ENCODE results near the gene URB1. TPM values are rescaled to one million over a fixed set of nuclear protein-coding genes. Genes with fewer than 3 reads are reported as not detected.
A peak's percentile ranks its signal among the peaks of the same experiment; 100 is the strongest.
"Not testable (repeated sequence)": the region's sequence is repeated elsewhere in the genome, so short reads cannot be mapped to it uniquely, and the experiment has no call there.

Gene URB1
- total and polyA plus RNA-seq, 12 donors, result 4.0 to 17.7 (median 12.6) TPM

- Histone ChIP-seq H3K27me3 (no peaks in the 10 kb centered on the region), H3K4me1 (peaks cover 0 to 28% (median 7%) of the 10 kb centered on the region in 9 donors), H3K36me3 (peaks cover 0 to 95% (median 44%) of the 10 kb centered on the region in 9 donors), H3K4me3 (no peak overlapping the region), H3K9me3 (no peaks in the 10 kb centered on the region), H3K27ac (no peak overlapping the region)
- no peak for TF ChIP-seq CTCF (IDR thresholded peaks at IDR 0.05)
- peak in 1 of 8 donors; percentile 14 for ATAC-seq
- WGBS, 2 donors, result 95 to 96% methylated on average over 16 of the region's 16 CpGs
- intact Hi-C loops (cut with DNase I), result loop anchor here in 1 of 10 donors (5.0 kb wide), 1 partner anchor 47 kb away; no protein-coding TSS in a partner anchor
- DNase-seq, result no peak
Observed at GRCh38 chr21:32314806-32315205, 78.0 kb downstream of the URB1 start.

- no peaks in the 10 kb centered on the region for H3K27me3 ChIP-seq
- ATAC-seq, result no peak
- WGBS, 2 donors, result 80 to 88% methylated on average over 6 of the region's 6 CpGs
- H3K9me3 ChIP-seq, result no peaks in the 10 kb centered on the region
- intact Hi-C loops (cut with DNase I), result loop anchor here in 1 of 10 donors (5.0 kb wide), 1 partner anchor 49 kb away; no protein-coding TSS in a partner anchor
- H3K27ac ChIP-seq, result peak overlapping the region in 2 of 10 donors; percentile 24 to 40
- peaks cover 0 to 18% (median 7%) of the 10 kb centered on the region in 9 donors for H3K4me1 ChIP-seq
- H3K36me3 ChIP-seq, result peaks cover 0 to 86% (median 26%) of the 10 kb centered on the region in 9 donors
- no peak overlapping the region for H3K4me3 ChIP-seq
- no peak for TF ChIP-seq CTCF (IDR thresholded peaks at IDR 0.05)
- DNase-seq, result no peak
Observed at GRCh38 chr21:32312976-32313375, 79.8 kb downstream of the URB1 start.

- intact Hi-C loops (cut with DNase I), result loop anchor here in 1 of 10 donors (5.0 kb wide), 1 partner anchor 50 kb away; no protein-coding TSS in a partner anchor
- DNase-seq, result peak in 1 of 2 donors; percentile 61
- 69 to 79% methylated on average over 5 of the region's 5 CpGs for WGBS, 2 donors
- no peak overlapping the region for H3K4me3 ChIP-seq
- peaks cover 0 to 18% (median 7%) of the 10 kb centered on the region in 9 donors for H3K4me1 ChIP-seq
- H3K27me3 ChIP-seq, result no peaks in the 10 kb centered on the region
- peaks cover 0 to 80% (median 24%) of the 10 kb centered on the region in 9 donors for H3K36me3 ChIP-seq
- TF ChIP-seq CTCF (IDR thresholded peaks at IDR 0.05), result no peak
- H3K27ac ChIP-seq, result peak overlapping the region in 2 of 10 donors; percentile 24 to 40
- ATAC-seq, result peak in 6 of 8 donors; percentile 42 to 83 (median 58)
- no peaks in the 10 kb centered on the region for H3K9me3 ChIP-seq
Observed at GRCh38 chr21:32312326-32312725, 80.5 kb downstream of the URB1 start.

GRCh38 chr21:32311621-32312020 is 81.2 kb downstream of the URB1 start:
- no peak for TF ChIP-seq CTCF (IDR thresholded peaks at IDR 0.05)
- DNase-seq, result no peak
- H3K4me1 ChIP-seq, result peaks cover 0 to 18% (median 7%) of the 10 kb centered on the region in 9 donors
- peaks cover 0 to 73% (median 21%) of the 10 kb centered on the region in 9 donors for H3K36me3 ChIP-seq
- H3K4me3 ChIP-seq, result no peak overlapping the region
- H3K27me3 ChIP-seq, result no peaks in the 10 kb centered on the region
- 97% methylated on average over 9 of the region's 9 CpGs for WGBS, 2 donors
- intact Hi-C loops (cut with DNase I), result loop anchor here in 1 of 10 donors (5.0 kb wide), 1 partner anchor 51 kb away; no protein-coding TSS in a partner anchor
- ATAC-seq, result peak in 1 of 8 donors; percentile 24
- no peak overlapping the region for H3K27ac ChIP-seq
- H3K9me3 ChIP-seq, result no peaks in the 10 kb centered on the region

- Histone ChIP-seq H3K36me3 (peaks cover 0 to 67% (median 15%) of the 10 kb centered on the region in 9 donors), H3K4me1 (peaks cover 0 to 19% (median 7%) of the 10 kb centered on the region in 9 donors)
- intact Hi-C loops (cut with DNase I), result loop anchor here in 1 of 10 donors (5.0 kb wide), 1 partner anchor 51 kb away; no protein-coding TSS in a partner anchor
- not testable (repeated sequence) for ATAC-seq, H3K27me3 ChIP-seq, DNase-seq, H3K27ac ChIP-seq, H3K9me3 ChIP-seq, H3K4me3 ChIP-seq
- WGBS, 2 donors, result 90 to 92% methylated on average over 9 of the region's 9 CpGs
Observed at GRCh38 chr21:32310976-32311375, 81.8 kb downstream of the URB1 start.
